Pancreas (tissue), 10 donors: Measurements from ENCODE around the gene FLACC1. TPM values are rescaled to one million over a fixed set of nuclear protein-coding genes. Genes with fewer than 3 reads are reported as not detected.

Source experiments
- ATAC-seq, 4 donors: fragments of 200-7000 bp; cut with Tn5 transposase; one replicate each; pipeline versions ENCODE4 v1.8.0 to v1.9.1; 2020; ENCODE audit warnings: mild to moderate bottlenecking in 4 of 4, moderate library complexity in 4 of 4
- DNase-seq, 6 donors: peaks; one replicate each; pipeline ENCODE4 v3.0.0-alpha.2; 2020
- FAIRE-seq: peaks from 2 replicates; lab custom pipeline; 2012; peaks lifted over from hg19 to GRCh38; lab: Jason Lieb, UNC
- H3K27ac ChIP-seq, 4 donors: fragments of 200-600 bp; sonication (generic); 1 replicate in 3 of 4; 2 replicates in 1 of 4; pipeline versions ENCODE4 v1.5.0 to v1.8.0; 2020
- H3K27me3 ChIP-seq, 4 donors: fragments of 200-600 bp; one replicate each; pipeline ENCODE4 v1.8.0; 2021
- H3K36me3 ChIP-seq, 3 donors: fragments of 200-600 bp; sonication (generic) in 1 of 3; one replicate each; pipeline versions ENCODE4 v1.5.0 to v1.8.0; 2020 to 2021
- H3K4me1 ChIP-seq, 3 donors: fragments of 200-600 bp; one replicate each; pipeline ENCODE4 v1.8.0; 2021
- H3K4me3 ChIP-seq, 4 donors: fragments of 200-600 bp; sonication (generic) in 2 of 4; one replicate each; pipeline versions ENCODE4 v1.5.0 to v1.8.0; 2020 to 2021
- H3K9me3 ChIP-seq, 4 donors: fragments of 200-600 bp; one replicate each; pipeline ENCODE4 v1.8.0; 2021
- WGBS, 2 donors: extraction: QIAGEN DNeasy Blood & Tissue Kit; methylation state at CpG; one replicate each; pipeline ENCODE4 v1.1.7; 2013; 5-methylcytosine and 5-hydroxymethylcytosine counted together
- intact Hi-C, 3 donors: fragments of 100-400 bp; cut with DNase I; formaldehyde crosslinking; loops; one replicate each; pipeline versions ENCODE4 v1.11.1 to v1.14.2; 2022
- polyA plus RNA-seq, 2 donors: library from polyadenylated mRNA; stranded (reverse); fragments of 200-250 nt; gene quantifications; one replicate each; pipeline ENCODE4 v1.2.3, GENCODE V29; 2013
- total RNA-seq, 6 donors: library from RNA; stranded (reverse); fragmentation: NEBNext Ultra II Directional in 4 of 6; extraction: Animal tissue kit (Norgen Biotek cat#: 25700) in 4 of 6; gene quantifications; one replicate each; pipeline versions ENCODE4 v1.2.1 to v1.2.4, GENCODE V29; 2021 to 2023
- TF ChIP-seq, protein P1 (sequence below), 4 donors: fragments of 200-600 bp; sonication (generic) in 3 of 4; IDR thresholded peaks; one replicate each; pipeline versions ENCODE4 v1.5.0 to v1.8.0; 2021; ENCODE audit warnings: antibody characterized with exemption in 4 of 4
- donor health status: healthy with polysubstance abuse.
- donor health status: DM: no; HTN: no; CAD: no; lungs with moderate emphysema.
- donor health status: DM: no; HTN: no; CAD: no.
- donor health status: control.
- donor health status: control.
- donor health status: Bipolar disorder and iron deficiency.
- donor health status: DM: yes; HTN: yes; CAD: no.
- donor health status: DM: no; HTN: no; CAD: no.
- donor health status: DM: no; HTN: no; CAD: no.
- donor health status: DM: yes; HTN: yes; CAD: no.

The FLACC1 gene
- total and polyA plus RNA-seq, 8 donors: 0.28 to 1.2 (median 0.53) TPM

DNA sequence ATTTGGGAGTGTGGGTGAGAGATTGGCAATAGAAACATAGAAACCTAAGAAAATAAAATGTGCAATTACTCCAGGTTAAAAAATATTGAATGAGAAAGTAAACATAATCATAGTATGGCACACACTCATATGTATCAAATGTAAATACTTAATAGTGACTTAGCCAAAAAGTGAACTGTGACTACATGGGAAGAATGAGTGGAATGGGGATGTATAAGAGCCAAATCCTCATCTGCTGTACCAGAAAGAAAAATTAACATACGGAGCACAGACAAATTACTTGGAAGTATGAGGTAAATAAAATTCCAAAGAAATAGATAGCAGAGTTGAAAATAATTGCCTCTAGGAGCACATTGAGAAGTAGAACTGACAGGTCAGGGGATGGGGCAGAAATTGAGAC, 4.0 kb downstream of the FLACC1 start:
- Histone ChIP-seq H3K27ac (no peak overlapping the region), H3K4me3 (no peak overlapping the region), H3K4me1 (no peaks in the 10 kb centered on the region), H3K9me3 (no peaks in the 10 kb centered on the region), H3K27me3 (no peaks in the 10 kb centered on the region), H3K36me3 (no peaks in the 10 kb centered on the region)
- no peak for DNase-seq
- intact Hi-C loops: no loop called here
- no peak for FAIRE-seq
- TF ChIP-seq, protein P1, sequence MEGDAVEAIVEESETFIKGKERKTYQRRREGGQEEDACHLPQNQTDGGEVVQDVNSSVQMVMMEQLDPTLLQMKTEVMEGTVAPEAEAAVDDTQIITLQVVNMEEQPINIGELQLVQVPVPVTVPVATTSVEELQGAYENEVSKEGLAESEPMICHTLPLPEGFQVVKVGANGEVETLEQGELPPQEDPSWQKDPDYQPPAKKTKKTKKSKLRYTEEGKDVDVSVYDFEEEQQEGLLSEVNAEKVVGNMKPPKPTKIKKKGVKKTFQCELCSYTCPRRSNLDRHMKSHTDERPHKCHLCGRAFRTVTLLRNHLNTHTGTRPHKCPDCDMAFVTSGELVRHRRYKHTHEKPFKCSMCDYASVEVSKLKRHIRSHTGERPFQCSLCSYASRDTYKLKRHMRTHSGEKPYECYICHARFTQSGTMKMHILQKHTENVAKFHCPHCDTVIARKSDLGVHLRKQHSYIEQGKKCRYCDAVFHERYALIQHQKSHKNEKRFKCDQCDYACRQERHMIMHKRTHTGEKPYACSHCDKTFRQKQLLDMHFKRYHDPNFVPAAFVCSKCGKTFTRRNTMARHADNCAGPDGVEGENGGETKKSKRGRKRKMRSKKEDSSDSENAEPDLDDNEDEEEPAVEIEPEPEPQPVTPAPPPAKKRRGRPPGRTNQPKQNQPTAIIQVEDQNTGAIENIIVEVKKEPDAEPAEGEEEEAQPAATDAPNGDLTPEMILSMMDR (IDR thresholded peaks at IDR 0.05): no peak
- 81 to 84% methylated on average over 1 of the region's 1 CpG for WGBS, 2 donors
- no peak for ATAC-seq

DNA sequence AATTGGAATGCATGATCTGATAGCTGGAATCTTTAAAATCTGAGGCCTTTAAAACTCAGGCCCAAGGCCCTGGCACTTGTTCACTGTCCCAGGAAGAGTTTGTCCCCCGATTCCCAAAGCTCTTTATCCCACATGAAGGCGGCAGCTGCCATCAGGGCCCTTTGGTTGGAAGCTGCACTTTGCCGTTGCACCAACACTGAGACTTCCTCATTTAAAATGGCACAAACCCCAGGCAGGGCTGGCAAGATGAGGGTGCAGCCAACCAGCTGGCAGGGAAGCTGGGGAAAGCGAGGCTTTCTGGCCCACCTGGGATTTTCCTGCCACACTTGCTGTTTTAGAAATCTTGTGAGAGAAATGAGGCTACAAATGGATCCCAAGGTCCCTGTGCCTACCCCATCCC, 6.3 kb downstream of the FLACC1 start:
- intact Hi-C loops: no loop called here
- FAIRE-seq: no peak

DNA sequence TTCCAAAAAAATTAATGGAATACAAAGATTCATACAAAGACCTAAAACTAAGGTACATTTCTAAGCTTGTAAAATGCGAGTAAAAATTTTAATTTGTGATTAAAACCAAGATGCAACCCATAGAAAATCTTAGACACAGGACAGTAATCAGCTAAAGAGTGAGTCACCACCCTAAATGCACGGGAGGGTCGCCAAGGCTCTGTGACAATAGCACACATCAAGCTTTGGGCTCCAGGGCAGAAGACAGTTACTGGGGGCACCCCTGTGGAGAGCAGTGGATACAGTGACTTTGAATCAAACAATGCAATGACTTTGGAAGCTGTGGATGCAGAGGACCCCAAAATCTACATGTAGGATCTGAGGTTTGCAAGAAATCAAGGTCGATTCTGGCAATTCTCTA, 7.5 kb downstream of the FLACC1 start:
- Histone ChIP-seq H3K27me3 (no peaks in the 10 kb centered on the region), H3K4me3 (no peak overlapping the region), H3K9me3 (no peaks in the 10 kb centered on the region), H3K27ac (no peak overlapping the region), H3K36me3 (no peaks in the 10 kb centered on the region), H3K4me1 (no peaks in the 10 kb centered on the region)
- intact Hi-C loops: no loop called here
- DNase-seq (no peak), ATAC-seq (no peak), FAIRE-seq (no peak)
- TF ChIP-seq, protein P1 (IDR thresholded peaks at IDR 0.05): no peak
- WGBS, 2 donors: 68 to 79% methylated on average over 4 of the region's 4 CpGs

More for the DNA sequence above, 6.3 kb downstream of the FLACC1 start:
- Histone ChIP-seq H3K36me3 (no peaks in the 10 kb centered on the region), H3K4me3 (no peak overlapping the region), H3K27me3 (no peaks in the 10 kb centered on the region), H3K9me3 (no peaks in the 10 kb centered on the region), H3K4me1 (no peaks in the 10 kb centered on the region), H3K27ac (no peak overlapping the region)
- TF ChIP-seq, protein P1 (IDR thresholded peaks at IDR 0.05): no peak
- WGBS, 2 donors: 91 to 96% methylated on average over 4 of the region's 4 CpGs
- ATAC-seq (no peak), DNase-seq (no peak)

DNA sequence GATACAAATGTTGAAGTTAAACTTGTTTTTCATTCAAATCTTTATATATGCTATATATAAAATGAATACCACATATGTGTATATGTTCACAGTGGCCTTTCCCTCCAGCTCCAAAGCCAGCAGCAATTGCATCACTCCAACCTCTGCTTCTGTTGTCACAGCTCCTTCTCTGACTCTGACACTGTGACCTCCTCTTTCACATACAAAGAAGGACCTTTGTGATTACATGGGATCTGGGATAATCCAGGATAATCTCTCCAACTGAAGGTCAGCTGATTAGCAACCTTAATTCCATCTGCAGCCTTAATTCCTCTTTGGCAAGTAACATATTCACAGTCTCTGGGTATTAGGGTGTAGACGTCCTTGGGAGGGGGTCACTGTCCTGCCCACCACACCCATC, 8.4 kb downstream of the FLACC1 start:
- Histone ChIP-seq H3K9me3 (no peaks in the 10 kb centered on the region), H3K4me3 (no peak overlapping the region), H3K27ac (no peak overlapping the region), H3K4me1 (no peaks in the 10 kb centered on the region), H3K27me3 (no peaks in the 10 kb centered on the region), H3K36me3 (no peaks in the 10 kb centered on the region)
- TF ChIP-seq, protein P1 (IDR thresholded peaks at IDR 0.05): no peak
- FAIRE-seq (no peak), ATAC-seq (no peak), DNase-seq (no peak)
- intact Hi-C loops: no loop called here
- WGBS, 2 donors: 53 to 77% methylated on average over 1 of the region's 1 CpG

DNA sequence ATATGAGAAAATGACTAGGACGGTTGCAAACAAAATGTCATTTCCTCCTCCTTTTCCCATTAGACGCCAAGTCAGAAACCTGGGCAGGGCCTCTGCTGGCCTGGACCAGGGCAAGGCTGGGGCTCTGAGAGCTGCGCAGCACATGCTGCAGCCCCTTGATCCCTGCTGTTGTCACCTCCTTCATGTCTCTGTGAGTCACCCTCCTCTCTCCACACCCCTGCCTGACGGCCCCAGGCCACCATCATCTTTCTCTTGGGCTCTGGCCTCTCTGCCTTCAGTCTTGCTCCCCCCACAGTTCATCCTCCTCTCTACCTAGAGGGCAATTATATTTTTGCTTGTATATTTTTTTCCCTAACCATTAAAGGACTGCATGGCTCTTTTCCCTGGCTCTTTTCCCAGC, 10.0 kb downstream of the FLACC1 start:
- Histone ChIP-seq H3K27ac (no peak overlapping the region), H3K9me3 (no peaks in the 10 kb centered on the region), H3K4me3 (no peak overlapping the region), H3K4me1 (no peaks in the 10 kb centered on the region), H3K36me3 (no peaks in the 10 kb centered on the region), H3K27me3 (no peaks in the 10 kb centered on the region)
- TF ChIP-seq, protein P1 (IDR thresholded peaks at IDR 0.05): no peak
- no peak for ATAC-seq
- 86 to 92% methylated on average over 4 of the region's 4 CpGs for WGBS, 2 donors
- DNase-seq: no peak
- FAIRE-seq: no peak
- intact Hi-C loops: no loop called here
